Sciatic nerve (tissue), 2 donors: Measurements from ENCODE around the gene ABCA8. TPM values are rescaled to one million over a fixed set of nuclear protein-coding genes. Genes with fewer than 3 reads are reported as not detected.
"Not testable (repeated sequence)": the region's sequence is repeated elsewhere in the genome, so short reads cannot be mapped to it uniquely, and the experiment has no call there.

ENCODE experiments used
- ATAC-seq: fragments of 200-7000 bp; cut with Tn5 transposase; one replicate; pipeline ENCODE4 v1.9.1; 2020; ENCODE audit warnings: mild to moderate bottlenecking, moderate library complexity
- DNase-seq: peaks from one replicate; pipeline ENCODE4 v3.0.0-alpha.2; 2020; ENCODE audit warnings: low spot score
- intact Hi-C: fragments of 100-400 bp; cut with DNase I; formaldehyde crosslinking; loops from one replicate; pipeline ENCODE4 v1.14.2; 2022
- total RNA-seq: library from RNA; stranded (reverse); fragmentation: NEBNext Ultra II Directional; extraction: Animal tissue kit (Norgen Biotek cat#: 25700); gene quantifications from one replicate; pipeline ENCODE4 v1.2.1, GENCODE V29; 2021
- donor health status: DM: no; HTN: no; CAD: no.
- donor health status: DM: no; HTN: no; CAD: no.

The ABCA8 gene
- total RNA-seq, 1 donor from 2014 or later: 383 TPM

DNA sequence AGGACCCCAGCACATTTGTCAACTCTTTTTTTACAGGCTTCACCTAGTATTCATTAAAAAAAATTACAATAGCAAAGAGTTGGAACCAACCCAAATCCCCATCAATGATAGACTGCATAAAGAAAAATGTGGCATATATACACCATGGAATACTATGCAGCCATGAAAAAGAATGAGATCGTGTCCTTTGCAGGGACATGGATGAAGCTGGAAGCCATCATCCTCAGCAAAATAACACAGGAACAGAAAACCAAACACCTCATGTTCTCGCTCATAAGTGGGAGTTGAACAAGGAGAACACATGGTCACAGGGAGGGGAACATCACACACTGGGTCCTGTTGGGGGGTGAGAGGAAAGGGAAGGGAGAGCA lies 11.4 kb downstream of the ABCA8 start:
- ATAC-seq, DNase-seq, intact Hi-C loops: not testable (repeated sequence)

GRCh38 chr17:68943123-68943811 lies 11.9 kb downstream of the ABCA8 start:
- ATAC-seq: no peak
- intact Hi-C loops: no loop called here
- no peak for DNase-seq

- ATAC-seq (no peak), DNase-seq (no peak)
- intact Hi-C loops: no loop called here
These were observed 12.8 kb downstream of the ABCA8 start for GRCh38 chr17:68942389-68942788.

DNA sequence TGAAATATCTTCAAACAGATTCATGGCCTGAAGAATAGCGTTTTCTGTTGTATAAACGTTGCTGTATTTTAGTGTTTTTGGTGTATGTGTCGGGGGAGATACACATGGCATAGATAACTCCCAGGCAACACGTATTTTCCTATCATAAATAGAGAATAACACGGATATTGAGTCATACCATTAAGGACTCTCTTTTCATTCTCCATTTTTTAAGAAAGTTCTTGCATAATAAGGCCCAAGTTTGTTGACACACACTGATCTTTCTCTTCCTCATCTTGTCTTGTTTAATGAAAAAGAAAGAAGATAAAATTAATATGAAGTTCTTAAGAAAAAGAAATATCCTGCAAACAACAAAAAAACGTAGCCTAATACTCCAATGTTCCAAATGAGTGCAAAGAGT lies 13.4 kb downstream of the ABCA8 start:
- intact Hi-C loops: no loop called here
- ATAC-seq (no peak), DNase-seq (no peak)

GRCh38 chr17:68939195-68939594 lies 16.0 kb downstream of the ABCA8 start:
- no peak for DNase-seq
- intact Hi-C loops: no loop called here
- no peak for ATAC-seq

- DNase-seq: no peak
- intact Hi-C loops: no loop called here
- no peak for ATAC-seq
These were observed 17.2 kb downstream of the ABCA8 start for GRCh38 chr17:68937890-68938514.

DNA sequence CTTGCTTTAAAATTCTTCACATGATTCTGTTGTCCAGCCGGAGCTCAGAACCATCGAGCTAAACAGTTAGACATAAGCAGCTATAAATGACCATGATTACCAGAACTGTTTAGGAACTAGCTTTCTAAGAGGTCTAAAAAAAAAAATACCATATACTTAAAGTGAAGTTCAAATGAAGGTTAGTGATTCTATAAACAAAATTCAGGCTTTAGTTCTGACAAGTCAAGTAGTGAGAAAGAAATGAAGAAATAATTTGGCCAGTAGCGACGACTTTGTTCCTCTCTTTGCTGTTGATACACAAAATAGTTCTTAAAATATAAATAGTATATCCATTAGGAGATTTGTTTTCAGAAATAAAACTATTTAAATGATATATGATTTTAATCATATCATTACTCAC lies 27.7 kb downstream of the ABCA8 start:
- no peak for ATAC-seq
- DNase-seq: no peak
- intact Hi-C loops: no loop called here

- intact Hi-C loops: no loop called here
- DNase-seq: no peak
- no peak for ATAC-seq
These were observed 30.1 kb downstream of the ABCA8 start for GRCh38 chr17:68924793-68925720.

GRCh38 chr17:68910789-68911431 lies 44.3 kb downstream of the ABCA8 start:
- ATAC-seq (peak; percentile 33), DNase-seq (no peak)
- intact Hi-C loops: no loop called here

DNA sequence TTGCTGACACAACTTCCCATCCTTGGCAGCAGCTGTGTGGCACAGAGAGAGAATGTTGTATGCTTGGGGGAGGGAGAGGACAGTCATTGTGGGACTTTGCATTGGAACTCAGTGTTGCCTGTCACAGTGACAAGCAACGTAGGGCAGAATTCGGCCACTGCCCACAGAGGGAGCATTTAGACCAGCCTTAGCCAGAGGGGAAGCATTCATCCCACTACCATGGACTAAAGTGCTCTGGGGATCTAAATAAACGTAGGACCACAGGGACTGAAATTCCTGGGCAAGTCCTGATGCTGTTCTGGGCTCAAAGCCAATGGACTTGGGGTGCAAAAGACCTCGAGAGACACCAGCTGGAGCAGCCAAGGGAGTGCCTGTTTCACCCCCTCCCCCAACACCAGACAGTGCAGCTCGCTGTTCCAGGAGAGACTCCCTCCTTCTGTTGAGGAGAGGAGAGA lies 44.9 kb downstream of the ABCA8 start:
- intact Hi-C loops: no loop called here
- ATAC-seq: peak; percentile 73

DNA sequence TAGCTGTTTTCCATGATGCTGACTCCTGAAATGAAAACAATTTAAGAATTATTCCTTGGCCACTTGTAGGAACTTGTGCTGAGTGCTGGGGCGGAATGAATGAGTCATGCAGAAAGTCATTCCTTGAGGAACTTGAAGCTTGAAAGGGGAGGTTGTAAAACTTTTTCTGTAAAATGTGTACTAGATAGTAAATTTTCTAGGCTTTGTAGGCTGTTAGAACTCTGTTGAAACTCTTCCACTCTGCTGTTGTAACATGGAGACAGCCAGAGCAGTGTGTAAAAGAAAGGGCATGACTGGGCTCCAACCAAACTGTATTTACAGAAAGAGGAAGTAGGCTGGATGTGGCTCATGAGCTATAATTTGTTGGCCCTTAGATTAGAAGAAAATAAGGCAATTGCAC lies 46.1 kb downstream of the ABCA8 start:
- intact Hi-C loops: no loop called here
- ATAC-seq: peak; percentile 85
- DNase-seq: peak; percentile 61

More for the DNA sequence above, 44.9 kb downstream of the ABCA8 start:
- DNase-seq: peak; percentile 63

GRCh38 chr17:68908045-68908444 lies 47.1 kb downstream of the ABCA8 start:
- ATAC-seq (no peak), DNase-seq (no peak)
- intact Hi-C loops: no loop called here

- ATAC-seq: no peak
- DNase-seq: no peak
- intact Hi-C loops: no loop called here
These were observed 48.6 kb downstream of the ABCA8 start for GRCh38 chr17:68906638-68907037.

DNA sequence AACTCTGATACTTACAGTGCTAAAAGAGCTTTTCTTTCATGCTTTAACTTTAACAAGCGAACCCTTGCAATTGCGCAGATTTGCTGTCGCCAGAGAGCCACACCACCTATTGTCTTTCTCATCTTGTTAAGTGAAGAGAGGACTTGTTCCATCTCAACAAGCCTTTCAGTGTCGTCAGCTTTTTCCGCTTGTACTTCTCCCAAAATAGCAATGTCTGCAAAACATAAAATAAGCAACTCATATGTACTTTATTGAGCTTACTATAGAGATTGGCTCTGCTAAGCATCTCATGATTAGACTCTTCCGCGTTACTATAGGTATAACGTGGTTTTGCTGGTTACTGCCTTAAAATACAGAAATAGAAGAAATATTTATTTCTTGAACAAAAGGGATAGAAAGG lies 51.9 kb downstream of the ABCA8 start:
- intact Hi-C loops: no loop called here
- no peak for ATAC-seq
- DNase-seq: no peak

- ATAC-seq (no peak), DNase-seq (no peak)
- intact Hi-C loops: no loop called here
These were observed 57.6 kb downstream of the ABCA8 start for GRCh38 chr17:68897557-68897956.

DNA sequence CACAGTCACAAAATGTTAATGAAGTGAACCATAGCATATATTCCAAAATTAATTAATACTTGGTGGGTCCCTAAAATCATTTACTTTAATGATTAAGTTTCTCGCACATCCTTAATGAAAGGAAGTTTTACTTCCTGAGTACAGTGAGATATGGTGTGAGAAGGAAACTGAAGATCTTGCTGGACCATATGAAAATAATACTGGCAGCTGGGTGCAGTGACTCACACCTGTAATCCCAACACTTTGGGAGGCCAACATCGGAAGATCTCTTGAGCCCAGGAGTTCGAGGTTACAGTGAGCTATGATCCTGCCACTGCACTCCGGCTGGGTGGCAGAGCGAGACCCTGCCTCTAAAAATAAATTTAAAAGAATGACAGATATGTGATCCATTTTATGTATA lies 62.5 kb downstream of the ABCA8 start:
- DNase-seq (no peak), ATAC-seq (no peak)
- intact Hi-C loops: no loop called here

GRCh38 chr17:68892193-68892592 lies 63.0 kb downstream of the ABCA8 start:
- ATAC-seq (no peak), DNase-seq (no peak)
- intact Hi-C loops: no loop called here

DNA sequence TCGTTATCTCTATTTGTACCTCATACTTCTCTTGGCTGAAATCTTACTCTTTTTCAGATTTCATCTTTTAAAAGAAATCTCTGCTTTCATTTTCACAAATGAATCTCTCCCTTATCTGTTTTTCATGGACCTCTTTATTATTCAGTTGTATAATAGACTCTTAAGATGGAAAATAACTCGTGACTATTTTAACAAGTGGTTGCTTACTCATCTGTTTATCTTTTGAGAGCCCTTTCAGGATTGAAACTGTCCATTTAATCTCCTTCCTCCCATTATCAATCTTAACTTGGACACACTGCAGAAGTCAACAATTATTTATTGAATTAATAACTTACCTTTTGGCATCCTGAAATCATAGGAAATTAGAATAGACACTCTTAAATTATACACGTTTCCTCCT lies 68.8 kb downstream of the ABCA8 start:
- DNase-seq (no peak), ATAC-seq (no peak)
- intact Hi-C loops: no loop called here

DNA sequence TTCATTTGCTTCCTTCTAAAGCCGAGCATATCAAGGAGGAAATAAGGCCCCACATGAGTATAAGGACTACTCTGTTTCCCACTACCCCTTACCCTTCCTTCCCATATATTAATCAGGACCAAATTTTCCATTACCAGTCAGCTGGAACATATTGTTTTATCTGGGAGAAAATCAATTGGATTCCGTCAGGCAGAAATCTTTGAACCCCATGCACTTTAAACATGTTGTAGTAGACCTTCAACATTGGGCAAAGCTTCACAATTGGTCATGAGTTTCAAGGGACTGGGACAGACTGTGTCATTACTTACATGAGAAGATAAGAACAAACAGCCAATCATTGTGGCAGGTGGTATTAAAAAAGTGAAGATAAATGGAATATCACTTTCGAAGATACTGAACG lies 70.3 kb downstream of the ABCA8 start:
- no peak for ATAC-seq
- intact Hi-C loops: loop anchor here (5.0 kb wide), 1 partner anchor 1243 kb away; no protein-coding TSS in a partner anchor
- no peak for DNase-seq
